ENCODE data around the gene SLC25A25. TPM values are rescaled to one million over a fixed set of nuclear protein-coding genes. Genes with fewer than 3 reads are reported as not detected.

SLC25A25 gene
- total and polyA plus RNA-seq, 2 donors (not counting 3 experiments of a cell fraction or from before 2014, with no cell fraction given), result 18.1 to 20.2 TPM

GRCh38 chr9:128097543-128098296 lies 29.7 kb downstream of the SLC25A25 start:
- Histone ChIP-seq H3K4me3 (replicated peaks in 1 of 3; ENCODE audit: insufficient read depth in 1 of 3, low read depth in 1 of 3, low read length in 3 of 3) (no peak overlapping the region), H3K9me3 (replicated peaks; ENCODE audit: control insufficient read depth, insufficient read depth, low read length) (no peaks in the 10 kb centered on the region), H4K20me1 (replicated peaks; ENCODE audit: control insufficient read depth, extremely low read depth, insufficient read depth, low read length) (no peaks in the 10 kb centered on the region), H3K4me2 (ENCODE audit: insufficient read depth, low read length) (peak overlapping the region; percentile 12), H3K27me3 (ENCODE audit: control insufficient read depth in 2 of 2, insufficient read depth in 2 of 2, low read length in 2 of 2) (no peaks in the 10 kb centered on the region), H3K4me1 (ENCODE audit: control insufficient read depth, extremely low read depth, insufficient read depth, low read length) (peaks cover 47% of the 10 kb centered on the region), H3K36me3 (ENCODE audit: control insufficient read depth in 2 of 2, extremely low read depth in 1 of 2, insufficient read depth in 2 of 2, low read length in 2 of 2) (peaks cover 7 to 11% of the 10 kb centered on the region in 2 experiments), H3K9ac (replicated peaks; ENCODE audit: extremely low read depth, insufficient read depth, low read length) (peak overlapping the region; percentile 89), H2AFZ (ENCODE audit: low read depth, low read length) (no peak overlapping the region), H3K27ac (ENCODE audit: insufficient read depth, low read depth, low read length) (peak overlapping the region; percentile 90), H3K9me1 (replicated peaks; ENCODE audit: control insufficient read depth, extremely low read depth, insufficient read depth, low read length) (no peaks in the 10 kb centered on the region), H3K79me2 (ENCODE audit: control insufficient read depth, insufficient read depth, low read length) (peaks cover 41% of the 10 kb centered on the region)
- ChIA-PET POLR2A (no interaction called here), CTCF (interaction anchor here (1.0 to 4.9 kb wide), 4 partner anchors 12 to 154 kb away, joined by 3 to 56 read pairs (median 4); partner anchors contain the start of gene SLC25A25)
- FAIRE-seq (no peak), DNase-seq (ENCODE audit: low read depth, low spot score) (no peak)
- BruUV-seq (replicated peaks), result no TSS peak
- intact Hi-C loops (cut with micrococcal nuclease) (loop anchor here (1.0 kb wide), 3 partner anchors 20 to 31 kb away; partner anchors contain the start of gene NAIF1), dilution Hi-C loops (cut with MboI; ENCODE audit: extremely low pct_ligation_motif_present, low sequenced_read_pairs) (no loop called here)
- no peak for TF ChIP-seq JUN (IDR thresholded peaks at IDR 0.05; ENCODE audit: borderline replicate concordance, insufficient read depth, insufficient read length, low read depth)
- no peak for TF ChIP-seq POLR2A (IDR thresholded peaks at IDR 0.05; ENCODE audit: low read depth, low read length)
- no peak for TF ChIP-seq MAX (IDR thresholded peaks at IDR 0.05; ENCODE audit: insufficient read depth, insufficient read length)
- no peak for TF ChIP-seq POLR2AphosphoS5 (IDR thresholded peaks at IDR 0.05; ENCODE audit: insufficient read depth, low read depth, low read length)
- no peak for TF ChIP-seq EZH2 (IDR thresholded peaks at IDR 0.05; ENCODE audit: borderline replicate concordance, low read depth, low read length, severe bottlenecking)
- no peak for TF ChIP-seq GATA2 (IDR thresholded peaks at IDR 0.05; ENCODE audit: insufficient read depth, insufficient read length, low read depth, low read length)
- TF ChIP-seq MYC (IDR thresholded peaks at IDR 0.05; ENCODE audit: low read depth, low read length), result no peak
- TF ChIP-seq FOS (IDR thresholded peaks at IDR 0.05; ENCODE audit: borderline replicate concordance, insufficient read depth, low read length), result no peak
- TF ChIP-seq CTCF (IDR thresholded peaks at IDR 0.05; ENCODE audit: extremely low read depth in 1 of 2, insufficient read depth in 1 of 2, low read depth in 1 of 2, low read length in 2 of 2), result no peak

All from endothelial cell of umbilical vein (primary cell).